AG04450 (cell line): ENCODE results near the gene SOD1. TPM values are rescaled to one million over a fixed set of nuclear protein-coding genes. Genes with fewer than 3 reads are reported as not detected.
"Not testable (repeated sequence)": the region's sequence is repeated elsewhere in the genome, so short reads cannot be mapped to it uniquely, and the experiment has no call there.

ENCODE experiments used
- CTCF ChIA-PET: fragments of 300-600, 350-600 bp; formaldehyde crosslinking; extraction: SDS; loops from one replicate; lab custom pipeline; 2022; ENCODE audit warnings: antibody characterized with exemption, inconsistent platforms; lab: Charles Lee
- POLR2A ChIA-PET: fragments of 350-600 bp; formaldehyde crosslinking; extraction: SDS; loops from one replicate; lab custom pipeline; 2021; ENCODE audit warnings: antibody characterized with exemption, inconsistent platforms; lab: Yijun Ruan, JAX
- DNase-seq: peaks from one replicate; pipeline ENCODE4 v3.0.0-alpha.2; 2011; ENCODE audit warnings: low read depth, low spot score
- H3K27ac ChIP-seq: one replicate; pipeline ENCODE4 v1.5.1; 2012; ENCODE audit warnings: low read depth, low read length, control low read depth
- H3K27me3 ChIP-seq: one replicate; pipeline ENCODE4 v1.6.0; 2012; ENCODE audit warnings: low read length; ENCODE audit not compliant: control insufficient read depth, insufficient read depth
- H3K4me3 ChIP-seq: 2 replicates; pipeline ENCODE4 v1.5.1; 2011; ENCODE audit warnings: mild to moderate bottlenecking, low read depth, low read length, control low read depth
- H3K9me3 ChIP-seq: 2 replicates; pipeline ENCODE4 v1.5.1; 2012; ENCODE audit warnings: low read length; ENCODE audit not compliant: control insufficient read depth, insufficient read depth
- polyA plus RNA-seq: library from polyadenylated mRNA; depleted of rRNA; stranded (reverse); fragments of >200 nt; gene quantifications from 2 replicates; pipeline ENCODE4 v1.2.3, GENCODE V29; 2011
- TF ChIP-seq, protein P1 (sequence below): IDR thresholded peaks from 2 replicates; pipeline ENCODE4 v1.5.1; 2011; ENCODE audit warnings: low read depth, low read length, control low read depth, inconsistent platforms

SOD1 gene
- polyA plus RNA-seq, 1 experiment, result 433 TPM

DNA sequence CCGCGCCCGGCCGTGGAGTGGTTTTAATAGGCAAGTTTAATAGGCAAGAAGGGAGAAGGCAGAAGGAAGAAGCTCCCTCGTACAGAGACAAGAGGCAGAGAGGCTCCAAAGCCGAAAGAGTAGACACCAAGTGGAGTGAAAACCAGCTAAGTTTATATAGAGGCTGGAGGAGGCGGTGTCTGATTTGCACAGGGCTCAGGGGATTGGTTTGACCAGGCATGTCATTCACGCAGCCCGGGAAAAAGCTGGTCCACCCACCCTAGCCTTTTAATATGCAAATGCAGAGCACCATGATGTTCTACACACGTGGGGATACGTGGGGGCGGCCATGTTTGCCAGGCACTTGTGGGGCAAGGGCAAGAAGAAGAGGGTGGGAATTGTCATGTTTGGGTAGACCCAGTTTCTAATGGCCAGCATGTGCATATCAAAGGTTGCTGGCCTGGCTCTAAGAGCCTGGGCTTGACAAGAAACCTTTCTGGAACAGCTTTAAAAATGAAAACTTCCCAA, 18.0 kb upstream of the SOD1 start:
- CTCF ChIA-PET, result no interaction called here
- Histone ChIP-seq H3K9me3 (no peaks in the 10 kb centered on the region; the same call in 1 of the 2 replicates), H3K4me3 (no peak overlapping the region), H3K27ac (no peak overlapping the region), H3K27me3 (no peaks in the 10 kb centered on the region)
- POLR2A ChIA-PET, result no interaction called here
- no peak for DNase-seq
- TF ChIP-seq, protein P1, sequence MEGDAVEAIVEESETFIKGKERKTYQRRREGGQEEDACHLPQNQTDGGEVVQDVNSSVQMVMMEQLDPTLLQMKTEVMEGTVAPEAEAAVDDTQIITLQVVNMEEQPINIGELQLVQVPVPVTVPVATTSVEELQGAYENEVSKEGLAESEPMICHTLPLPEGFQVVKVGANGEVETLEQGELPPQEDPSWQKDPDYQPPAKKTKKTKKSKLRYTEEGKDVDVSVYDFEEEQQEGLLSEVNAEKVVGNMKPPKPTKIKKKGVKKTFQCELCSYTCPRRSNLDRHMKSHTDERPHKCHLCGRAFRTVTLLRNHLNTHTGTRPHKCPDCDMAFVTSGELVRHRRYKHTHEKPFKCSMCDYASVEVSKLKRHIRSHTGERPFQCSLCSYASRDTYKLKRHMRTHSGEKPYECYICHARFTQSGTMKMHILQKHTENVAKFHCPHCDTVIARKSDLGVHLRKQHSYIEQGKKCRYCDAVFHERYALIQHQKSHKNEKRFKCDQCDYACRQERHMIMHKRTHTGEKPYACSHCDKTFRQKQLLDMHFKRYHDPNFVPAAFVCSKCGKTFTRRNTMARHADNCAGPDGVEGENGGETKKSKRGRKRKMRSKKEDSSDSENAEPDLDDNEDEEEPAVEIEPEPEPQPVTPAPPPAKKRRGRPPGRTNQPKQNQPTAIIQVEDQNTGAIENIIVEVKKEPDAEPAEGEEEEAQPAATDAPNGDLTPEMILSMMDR, result no peak

GRCh38 chr21:31644643-31645042, 14.8 kb upstream of the SOD1 start:
- Histone ChIP-seq H3K27me3 (no peaks in the 10 kb centered on the region), H3K9me3 (no peaks in the 10 kb centered on the region; the same call in 1 of the 2 replicates), H3K27ac (no peak overlapping the region), H3K4me3 (no peak overlapping the region)
- POLR2A ChIA-PET, result no interaction called here
- no peak for DNase-seq
- CTCF ChIA-PET, result no interaction called here
- TF ChIP-seq, protein P1, result no peak

GRCh38 chr21:31647650-31648049, 11.8 kb upstream of the SOD1 start:
- H3K27ac ChIP-seq, result no peak overlapping the region
- no peaks in the 10 kb centered on the region for H3K27me3 ChIP-seq
- H3K9me3 ChIP-seq, result no peaks in the 10 kb centered on the region; the same call in 1 of the 2 replicates
- POLR2A ChIA-PET, result no interaction called here
- CTCF ChIA-PET, result no interaction called here
- DNase-seq, result no peak
- TF ChIP-seq, protein P1, result no peak
- H3K4me3 ChIP-seq, result no peak overlapping the region

DNA sequence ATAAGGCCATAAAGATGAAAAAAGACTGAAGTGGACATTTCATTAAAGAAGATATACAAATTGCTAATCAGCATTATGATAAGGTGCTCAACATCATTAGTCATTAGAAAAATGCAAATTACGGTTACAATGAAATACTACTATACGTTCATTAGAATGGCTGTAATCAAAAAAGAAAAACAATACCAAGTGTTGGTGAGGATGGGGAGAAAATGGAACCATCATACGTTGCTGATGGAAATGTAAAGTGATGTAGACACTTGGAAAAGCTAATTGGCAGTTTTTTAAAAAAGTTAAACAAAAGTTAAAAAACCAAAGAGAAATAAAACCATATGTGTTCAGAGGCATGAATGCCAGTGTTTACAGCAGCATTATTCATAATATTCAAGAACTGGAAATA, 8.6 kb upstream of the SOD1 start:
- no peak overlapping the region for H3K27ac ChIP-seq
- DNase-seq, result no peak
- H3K27me3 ChIP-seq, result no peaks in the 10 kb centered on the region
- no peaks in the 10 kb centered on the region; the same call in 1 of the 2 replicates for H3K9me3 ChIP-seq
- CTCF ChIA-PET, result no interaction called here
- POLR2A ChIA-PET, result no interaction called here
- H3K4me3 ChIP-seq, result no peak overlapping the region
- TF ChIP-seq, protein P1, result no peak

DNA sequence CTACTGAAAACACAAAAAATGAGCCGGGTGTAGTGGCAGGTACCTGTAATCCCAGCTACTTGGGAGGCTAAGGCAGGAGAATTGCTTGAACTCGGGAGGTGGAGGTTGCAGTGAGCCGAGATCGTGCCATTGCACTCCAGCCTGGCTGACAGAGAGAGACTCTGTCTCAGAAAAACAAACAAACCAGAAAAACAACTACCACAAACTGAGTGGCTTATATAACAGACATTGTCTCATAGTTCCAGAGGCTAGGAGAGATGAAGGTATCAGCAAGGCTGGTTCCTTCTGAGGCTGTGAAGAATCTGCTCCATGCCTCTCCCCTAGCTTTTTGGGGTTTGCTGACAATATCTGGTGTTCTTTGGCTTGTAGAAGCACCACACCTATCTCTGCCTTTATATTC, 8.0 kb upstream of the SOD1 start:
- H3K4me3 ChIP-seq, H3K9me3 ChIP-seq, CTCF ChIA-PET, H3K27ac ChIP-seq, POLR2A ChIA-PET, H3K27me3 ChIP-seq, DNase-seq: not testable (repeated sequence)
